Measurements from ENCODE around the gene ZBTB5.

- TF ChIP-seq, protein P1, sequence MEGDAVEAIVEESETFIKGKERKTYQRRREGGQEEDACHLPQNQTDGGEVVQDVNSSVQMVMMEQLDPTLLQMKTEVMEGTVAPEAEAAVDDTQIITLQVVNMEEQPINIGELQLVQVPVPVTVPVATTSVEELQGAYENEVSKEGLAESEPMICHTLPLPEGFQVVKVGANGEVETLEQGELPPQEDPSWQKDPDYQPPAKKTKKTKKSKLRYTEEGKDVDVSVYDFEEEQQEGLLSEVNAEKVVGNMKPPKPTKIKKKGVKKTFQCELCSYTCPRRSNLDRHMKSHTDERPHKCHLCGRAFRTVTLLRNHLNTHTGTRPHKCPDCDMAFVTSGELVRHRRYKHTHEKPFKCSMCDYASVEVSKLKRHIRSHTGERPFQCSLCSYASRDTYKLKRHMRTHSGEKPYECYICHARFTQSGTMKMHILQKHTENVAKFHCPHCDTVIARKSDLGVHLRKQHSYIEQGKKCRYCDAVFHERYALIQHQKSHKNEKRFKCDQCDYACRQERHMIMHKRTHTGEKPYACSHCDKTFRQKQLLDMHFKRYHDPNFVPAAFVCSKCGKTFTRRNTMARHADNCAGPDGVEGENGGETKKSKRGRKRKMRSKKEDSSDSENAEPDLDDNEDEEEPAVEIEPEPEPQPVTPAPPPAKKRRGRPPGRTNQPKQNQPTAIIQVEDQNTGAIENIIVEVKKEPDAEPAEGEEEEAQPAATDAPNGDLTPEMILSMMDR (conservative IDR thresholded peaks at IDR 0.05; ENCODE audit: low read length) = no peak; the same call in 1 of the 2 replicates
- no peak for TF ChIP-seq EZH2phosphoT487 (IDR thresholded peaks at IDR 0.05; ENCODE audit: borderline replicate concordance)
Observed at GRCh38 chr9:37480759-37481158, 15.5 kb upstream of the ZBTB5 start.
